Measurements from ENCODE around the gene GSE1.

Gene GSE1

GRCh38 chr16:85678821-85679220 lies 65.7 kb downstream of the GSE1 start:
- H3K9me3 ChIP-seq (ENCODE audit: control insufficient read depth, insufficient read depth, low read depth, low read length), result no peaks in the 10 kb centered on the region
- ChIA-PET CTCF (interaction anchor here (1.8 to 7.6 kb wide), 2 partner anchors 20 to 39 kb away, joined by 7 to 87 read pairs; no protein-coding TSS in a partner anchor), POLR2A (no interaction called here)
- no peak overlapping the region for H3K27ac ChIP-seq (ENCODE audit: extremely low read depth, low read depth, low read length)
- TF ChIP-seq BCL11B (tag by site-specific recombination; IDR thresholded peaks at IDR 0.05; ENCODE audit: low read depth) (no peak), ZSCAN23 (tag by site-specific recombination; IDR thresholded peaks at IDR 0.05) (no peak), GLI2 (tag by site-specific recombination; IDR thresholded peaks at IDR 0.05; ENCODE audit: borderline replicate concordance, low read depth) (no peak), GLI4 (tag by site-specific recombination; IDR thresholded peaks at IDR 0.05) (no peak), ZNF214 (tag by site-specific recombination; IDR thresholded peaks at IDR 0.05; ENCODE audit: borderline replicate concordance) (no peak), ZNF239 (tag by site-specific recombination; IDR thresholded peaks at IDR 0.05) (no peak), ZNF19 (tag by site-specific recombination; IDR thresholded peaks at IDR 0.05; ENCODE audit: low read depth) (no peak), ZNF292 (tag by site-specific recombination; IDR thresholded peaks at IDR 0.05; ENCODE audit: borderline replicate concordance, low read depth) (no peak), MEIS1 (CRISPR knock-in tag; IDR thresholded peaks at IDR 0.05; ENCODE audit: borderline replicate concordance) (no peak)
- H3K36me3 ChIP-seq (ENCODE audit: control insufficient read depth in 2 of 2, insufficient read depth in 1 of 2, low read length in 2 of 2), result peaks cover 14 to 100% of the 10 kb centered on the region in 2 experiments; a peak in 2 of 3 replicates
- no peak overlapping the region for H3K4me3 ChIP-seq (ENCODE audit: low read depth, low read length)
- peaks cover 8% of the 10 kb centered on the region for H3K4me1 ChIP-seq (ENCODE audit: control insufficient read depth, insufficient read depth, low read length)

DNA sequence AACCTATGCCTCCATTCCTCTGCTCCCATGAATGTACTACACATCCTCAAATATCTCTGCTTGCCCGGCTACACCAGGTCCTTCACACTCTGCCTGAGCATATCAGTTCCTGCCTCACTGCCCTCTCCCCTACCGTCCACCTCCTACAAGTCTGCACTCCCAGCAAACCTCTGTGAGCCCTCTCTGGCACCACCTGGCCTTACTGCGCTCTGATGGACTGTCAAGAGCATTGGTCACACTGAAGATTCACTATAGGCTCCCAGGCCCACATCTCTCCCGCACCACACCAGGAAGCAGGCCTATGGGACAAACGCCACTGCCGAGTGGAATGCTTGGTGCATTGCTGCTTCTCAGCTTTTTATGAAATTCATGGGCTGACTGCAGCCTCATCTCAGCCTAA lies 66.7 kb downstream of the GSE1 start:
- ChIA-PET POLR2A (no interaction called here), CTCF (interaction anchor here (1.7 to 7.6 kb wide), 2 partner anchors 21 to 38 kb away, joined by 7 to 87 read pairs; no protein-coding TSS in a partner anchor)
- TF ChIP-seq, protein P1, sequence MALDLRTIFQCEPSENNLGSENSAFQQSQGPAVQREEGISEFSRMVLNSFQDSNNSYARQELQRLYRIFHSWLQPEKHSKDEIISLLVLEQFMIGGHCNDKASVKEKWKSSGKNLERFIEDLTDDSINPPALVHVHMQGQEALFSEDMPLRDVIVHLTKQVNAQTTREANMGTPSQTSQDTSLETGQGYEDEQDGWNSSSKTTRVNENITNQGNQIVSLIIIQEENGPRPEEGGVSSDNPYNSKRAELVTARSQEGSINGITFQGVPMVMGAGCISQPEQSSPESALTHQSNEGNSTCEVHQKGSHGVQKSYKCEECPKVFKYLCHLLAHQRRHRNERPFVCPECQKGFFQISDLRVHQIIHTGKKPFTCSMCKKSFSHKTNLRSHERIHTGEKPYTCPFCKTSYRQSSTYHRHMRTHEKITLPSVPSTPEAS (tag by site-specific recombination; IDR thresholded peaks at IDR 0.05), result no peak
- TF ChIP-seq, protein P2, sequence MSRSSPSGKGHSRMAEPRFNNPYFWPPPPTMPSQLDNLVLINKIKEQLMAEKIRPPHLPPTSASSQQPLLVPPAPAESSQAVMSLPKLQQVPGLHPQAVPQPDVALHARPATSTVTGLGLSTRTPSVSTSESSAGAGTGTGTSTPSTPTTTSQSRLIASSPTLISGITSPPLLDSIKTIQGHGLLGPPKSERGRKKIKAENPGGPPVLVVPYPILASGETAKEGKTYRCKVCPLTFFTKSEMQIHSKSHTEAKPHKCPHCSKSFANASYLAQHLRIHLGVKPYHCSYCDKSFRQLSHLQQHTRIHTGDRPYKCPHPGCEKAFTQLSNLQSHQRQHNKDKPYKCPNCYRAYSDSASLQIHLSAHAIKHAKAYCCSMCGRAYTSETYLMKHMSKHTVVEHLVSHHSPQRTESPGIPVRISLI (tag by site-specific recombination; IDR thresholded peaks at IDR 0.05), result no peak
- no peak for TF ChIP-seq ZNF221 (tag by site-specific recombination; IDR thresholded peaks at IDR 0.05; ENCODE audit: borderline replicate concordance)
- no peak for TF ChIP-seq ZNF792 (tag by site-specific recombination; IDR thresholded peaks at IDR 0.05)
- TF ChIP-seq ZNF830 (tag by site-specific recombination; IDR thresholded peaks at IDR 0.05; ENCODE audit: low read depth), result no peak
- no peak for TF ChIP-seq ZNF292 (tag by site-specific recombination; IDR thresholded peaks at IDR 0.05; ENCODE audit: borderline replicate concordance, low read depth)
- no peak for TF ChIP-seq FEZF1 (tag by site-specific recombination; IDR thresholded peaks at IDR 0.05)
- no peak for TF ChIP-seq ZNF248 (tag by site-specific recombination; IDR thresholded peaks at IDR 0.05)
- TF ChIP-seq ZNF707 (tag by site-specific recombination; IDR thresholded peaks at IDR 0.05), result no peak
- TF ChIP-seq, protein P3, sequence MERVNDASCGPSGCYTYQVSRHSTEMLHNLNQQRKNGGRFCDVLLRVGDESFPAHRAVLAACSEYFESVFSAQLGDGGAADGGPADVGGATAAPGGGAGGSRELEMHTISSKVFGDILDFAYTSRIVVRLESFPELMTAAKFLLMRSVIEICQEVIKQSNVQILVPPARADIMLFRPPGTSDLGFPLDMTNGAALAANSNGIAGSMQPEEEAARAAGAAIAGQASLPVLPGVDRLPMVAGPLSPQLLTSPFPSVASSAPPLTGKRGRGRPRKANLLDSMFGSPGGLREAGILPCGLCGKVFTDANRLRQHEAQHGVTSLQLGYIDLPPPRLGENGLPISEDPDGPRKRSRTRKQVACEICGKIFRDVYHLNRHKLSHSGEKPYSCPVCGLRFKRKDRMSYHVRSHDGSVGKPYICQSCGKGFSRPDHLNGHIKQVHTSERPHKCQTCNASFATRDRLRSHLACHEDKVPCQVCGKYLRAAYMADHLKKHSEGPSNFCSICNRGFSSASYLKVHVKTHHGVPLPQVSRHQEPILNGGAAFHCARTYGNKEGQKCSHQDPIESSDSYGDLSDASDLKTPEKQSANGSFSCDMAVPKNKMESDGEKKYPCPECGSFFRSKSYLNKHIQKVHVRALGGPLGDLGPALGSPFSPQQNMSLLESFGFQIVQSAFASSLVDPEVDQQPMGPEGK (tag by site-specific recombination; IDR thresholded peaks at IDR 0.05), result no peak
- no peak for TF ChIP-seq ZNF354C (tag by site-specific recombination; IDR thresholded peaks at IDR 0.05; ENCODE audit: borderline replicate concordance, low read depth)
- no peak for TF ChIP-seq ZNF10 (tag by site-specific recombination; IDR thresholded peaks at IDR 0.05)
- TF ChIP-seq ZNF501 (tag by site-specific recombination; IDR thresholded peaks at IDR 0.05), result no peak
- no peak for TF ChIP-seq ZNF518A (tag by site-specific recombination; conservative IDR thresholded peaks at IDR 0.05; ENCODE audit: low read depth)
- no peak for TF ChIP-seq ZNF76 (tag by site-specific recombination; IDR thresholded peaks at IDR 0.05; ENCODE audit: borderline replicate concordance, low read depth)
- TF ChIP-seq ZNF747 (tag by site-specific recombination; IDR thresholded peaks at IDR 0.05), result no peak
- no peak for TF ChIP-seq KLF10 (tag by site-specific recombination; IDR thresholded peaks at IDR 0.05)
- Histone ChIP-seq H3K27ac (ENCODE audit: extremely low read depth, low read depth, low read length) (no peak overlapping the region), H3K36me3 (ENCODE audit: control insufficient read depth in 2 of 2, insufficient read depth in 1 of 2, low read length in 2 of 2) (peaks cover 19 to 100% of the 10 kb centered on the region in 2 experiments; a peak in 2 of 3 replicates), H3K9me3 (ENCODE audit: control insufficient read depth, insufficient read depth, low read depth, low read length) (no peaks in the 10 kb centered on the region), H3K4me1 (ENCODE audit: control insufficient read depth, insufficient read depth, low read length) (no peaks in the 10 kb centered on the region), H3K4me3 (ENCODE audit: low read depth, low read length) (no peak overlapping the region)
